Stimulated activated naive CD4-positive, alpha-beta T cell treated with Interleukin-2 at 50 U/mL for 16 hours (primary cell): Measurements from ENCODE around the gene DAPP1.

ENCODE experiments used
- DNase-seq: peaks from one replicate; lab custom pipeline; 2025; lab: John Stamatoyannopoulos, UW

The DAPP1 gene

GRCh38 chr4:99853999-99854398 lies 37.4 kb downstream of the DAPP1 start:
- DNase-seq = no peak

- no peak for DNase-seq
Observed at GRCh38 chr4:99855678-99856077, 39.1 kb downstream of the DAPP1 start.

- DNase-seq = peak; percentile 5
Observed at GRCh38 chr4:99856166-99856565, 39.5 kb downstream of the DAPP1 start.

GRCh38 chr4:99857307-99857706 lies 40.7 kb downstream of the DAPP1 start:
- no peak for DNase-seq

GRCh38 chr4:99859618-99860017 lies 43.0 kb downstream of the DAPP1 start:
- no peak for DNase-seq

- no peak for DNase-seq
Observed at GRCh38 chr4:99860521-99860920, 43.9 kb downstream of the DAPP1 start.

GRCh38 chr4:99861120-99861905 lies 44.7 kb downstream of the DAPP1 start:
- DNase-seq = no peak

- no peak for DNase-seq
Observed at GRCh38 chr4:99863804-99864203, 47.2 kb downstream of the DAPP1 start.

- no peak for DNase-seq
Observed at GRCh38 chr4:99868126-99868596, 51.5 kb downstream of the DAPP1 start.

GRCh38 chr4:99872570-99872969 lies 55.9 kb downstream of the DAPP1 start:
- DNase-seq = no peak

- no peak for DNase-seq
Observed at GRCh38 chr4:99875071-99875470, 58.4 kb downstream of the DAPP1 start.

GRCh38 chr4:99876946-99877345 lies 60.3 kb downstream of the DAPP1 start:
- no peak for DNase-seq

- no peak for DNase-seq
Observed at GRCh38 chr4:99878604-99879003, 62.0 kb downstream of the DAPP1 start.

- no peak for DNase-seq
Observed at GRCh38 chr4:99879458-99879857, 62.8 kb downstream of the DAPP1 start.

- DNase-seq = no peak
Observed at GRCh38 chr4:99885063-99885664, 68.5 kb downstream of the DAPP1 start.

GRCh38 chr4:99885687-99886086 lies 69.1 kb downstream of the DAPP1 start:
- DNase-seq = no peak

GRCh38 chr4:99886146-99886545 lies 69.5 kb downstream of the DAPP1 start:
- DNase-seq = no peak

GRCh38 chr4:99887837-99888236 lies 71.2 kb downstream of the DAPP1 start:
- DNase-seq = no peak

- no peak for DNase-seq
Observed at GRCh38 chr4:99891351-99891750, 74.7 kb downstream of the DAPP1 start.

GRCh38 chr4:99893029-99893428 lies 76.4 kb downstream of the DAPP1 start:
- no peak for DNase-seq

GRCh38 chr4:99893839-99894160 lies 77.2 kb downstream of the DAPP1 start:
- no peak for DNase-seq

GRCh38 chr4:99894161-99894997 lies 77.8 kb downstream of the DAPP1 start, which contains the start of gene LAMTOR3:
TSS of gene LAMTOR3 (minus strand) at chr4:99894427. CDS start at chr4:99893963, 464 bp downstream.
- peak; percentile 91 for DNase-seq

GRCh38 chr4:99894998-99895397 lies 78.4 kb downstream of the DAPP1 start:
- no peak for DNase-seq
